Measurements from ENCODE around the gene NPW. TPM values are rescaled to one million over a fixed set of nuclear protein-coding genes. Genes with fewer than 3 reads are reported as not detected.
"Not testable (repeated sequence)": the region's sequence is repeated elsewhere in the genome, so short reads cannot be mapped to it uniquely, and the experiment has no call there.

The NPW gene
- total RNA-seq, 4 donors from 2014 or later: 0.48 TPM; not detected in 3

GRCh38 chr16:2009164-2009711 is 10.3 kb upstream of the NPW start:
- no peak for TF ChIP-seq POLR2A (IDR thresholded peaks at IDR 0.05)
- no peak for TF ChIP-seq CTCF (IDR thresholded peaks at IDR 0.05)
- intact Hi-C loops (cut with DNase I): no loop called here
- Histone ChIP-seq H3K27ac (peak overlapping the region; percentile 79 to 98 (median 96)), H3K36me3 (peaks cover 0 to 11% (median 0%) of the 10 kb centered on the region in 3 donors), H3K9me3 (no peaks in the 10 kb centered on the region), H3K4me3 (peak overlapping the region; percentile 58 to 98 (median 86)), H3K4me1 (peaks cover 40 to 60% (median 49%) of the 10 kb centered on the region in 3 donors), H3K27me3 (no peaks in the 10 kb centered on the region)
- WGBS, 2 donors: no CpG with 5 or more reads among the region's 55 CpGs
- no peak for DNase-seq

GRCh38 chr16:2009791-2010510 is 9.6 kb upstream of the NPW start, which contains the start of gene ZNF598:
TSS of gene ZNF598 (minus strand) at chr16:2009821.
- peak within 1 kb of the TSS; percentile 58 to 98 (median 86) for H3K4me3 ChIP-seq
- H3K27ac ChIP-seq: peak within 1 kb of the TSS; percentile 94 to 98 (median 96)
- H3K9me3 ChIP-seq: no peaks in the 10 kb centered on the region
- no peak for DNase-seq
- intact Hi-C loops (cut with DNase I): no loop called here
- TF ChIP-seq POLR2A (IDR thresholded peaks at IDR 0.05): peak in 3 of 4 donors; percentile 81 to 97 (median 91)
- peak in 1 of 6 experiments; percentile 6 for TF ChIP-seq CTCF (IDR thresholded peaks at IDR 0.05)
- 1 to 2% methylated on average over 9 to 16 of the region's 52 CpGs for WGBS, 2 donors
- H3K4me1 ChIP-seq: peaks cover 33 to 58% (median 44%) of the 10 kb centered on the region in 3 donors
- no peaks in the 10 kb centered on the region for H3K27me3 ChIP-seq
- H3K36me3 ChIP-seq: peaks cover 0 to 4% (median 0%) of the 10 kb centered on the region in 3 donors

GRCh38 chr16:2011726-2012125 is 7.9 kb upstream of the NPW start:
- H3K9me3 ChIP-seq; H3K4me3 ChIP-seq; H3K27me3 ChIP-seq; DNase-seq; H3K36me3 ChIP-seq; intact Hi-C loops (cut with DNase I); H3K27ac ChIP-seq: not testable (repeated sequence)
- H3K4me1 ChIP-seq: peaks cover 33 to 52% (median 35%) of the 10 kb centered on the region in 3 donors
- 78 to 82% methylated on average over 6 to 9 of the region's 9 CpGs for WGBS, 2 donors

GRCh38 chr16:2013527-2013926 is 6.1 kb upstream of the NPW start:
- no peak overlapping the region for H3K27ac ChIP-seq
- intact Hi-C loops (cut with DNase I): no loop called here
- no peak overlapping the region for H3K4me3 ChIP-seq
- TF ChIP-seq POLR2A (IDR thresholded peaks at IDR 0.05) (no peak), CTCF (IDR thresholded peaks at IDR 0.05) (no peak)
- peaks cover 0 to 19% (median 0%) of the 10 kb centered on the region in 4 donors for H3K27me3 ChIP-seq
- peaks cover 15 to 34% (median 17%) of the 10 kb centered on the region in 3 donors for H3K4me1 ChIP-seq
- no peak for DNase-seq
- H3K9me3 ChIP-seq: no peaks in the 10 kb centered on the region
- 77 to 83% methylated on average over 6 to 14 of the region's 15 CpGs for WGBS, 2 donors
- no peaks in the 10 kb centered on the region for H3K36me3 ChIP-seq

- DNase-seq: no peak
- Histone ChIP-seq H3K4me3 (no peak overlapping the region), H3K4me1 (peaks cover 14 to 34% (median 17%) of the 10 kb centered on the region in 3 donors), H3K9me3 (no peaks in the 10 kb centered on the region), H3K36me3 (no peaks in the 10 kb centered on the region), H3K27ac (peak overlapping the region; percentile 58 to 78 (median 71)), H3K27me3 (peaks cover 3 to 37% (median 5%) of the 10 kb centered on the region in 4 donors)
- TF ChIP-seq CTCF (IDR thresholded peaks at IDR 0.05) (no peak), POLR2A (IDR thresholded peaks at IDR 0.05) (no peak)
- intact Hi-C loops (cut with DNase I): no loop called here
- WGBS, 2 donors: 52 to 53% methylated on average over 18 to 23 of the region's 24 CpGs
Observed at GRCh38 chr16:2015117-2015946, 4.3 kb upstream of the NPW start.

Data from esophagus squamous epithelium (tissue), 5 donors.